Hypothalamus (tissue), 51 donors: ENCODE data around the gene XAGE1A.
"Not testable (repeated sequence)": the region's sequence is repeated elsewhere in the genome, so short reads cannot be mapped to it uniquely, and the experiment has no call there.

Experiments used
- DNase-seq, 51 donors: peaks; one replicate each; lab custom pipeline; 2025; lab: John Stamatoyannopoulos, UW

The XAGE1A gene

GRCh38 chrX:52495545-52496418 lies at the start of gene XAGE1A:
XAGE1A (plus strand) TSS chrX:52495808; CDS start chrX:52497362, 1,554 bp downstream.
- DNase-seq, result not testable (repeated sequence)

- DNase-seq, result not testable (repeated sequence)
These were observed 43.6 kb upstream of the XAGE1A start for GRCh38 chrX:52452031-52452430.

- not testable (repeated sequence) for DNase-seq
These were observed 24.3 kb upstream of the XAGE1A start for GRCh38 chrX:52471301-52471700.

- not testable (repeated sequence) for DNase-seq
These were observed 788 bp downstream of the XAGE1A start for GRCh38 chrX:52496419-52496772.

- DNase-seq, result not testable (repeated sequence)
These were observed 5.8 kb downstream of the XAGE1A start for GRCh38 chrX:52501362-52501761.

GRCh38 chrX:52504551-52504950 lies 8.9 kb downstream of the XAGE1A start:
- no peak for DNase-seq

GRCh38 chrX:52507331-52507730 lies 11.7 kb downstream of the XAGE1A start:
- no peak for DNase-seq

- no peak for DNase-seq
These were observed 14.3 kb downstream of the XAGE1A start for GRCh38 chrX:52509916-52510315.

GRCh38 chrX:52511126-52511525 lies 15.5 kb downstream of the XAGE1A start:
- DNase-seq, result not testable (repeated sequence)

- DNase-seq, result not testable (repeated sequence)
These were observed 20.7 kb downstream of the XAGE1A start for GRCh38 chrX:52516110-52516986.

GRCh38 chrX:52516987-52517325 lies 21.3 kb downstream of the XAGE1A start, which contains the start of gene XAGE1B:
XAGE1B (minus strand) TSS chrX:52517063; CDS start chrX:52515527, 1,536 bp downstream.
- DNase-seq, result not testable (repeated sequence)

GRCh38 chrX:52541051-52541450 lies 45.4 kb downstream of the XAGE1A start:
- not testable (repeated sequence) for DNase-seq

GRCh38 chrX:52542311-52542710 lies 46.7 kb downstream of the XAGE1A start:
- DNase-seq, result no peak

GRCh38 chrX:52544147-52544840 lies 48.7 kb downstream of the XAGE1A start:
- DNase-seq, result no peak

GRCh38 chrX:52548769-52549168 lies 53.2 kb downstream of the XAGE1A start:
- not testable (repeated sequence) for DNase-seq
